HG03469 (cell line): ENCODE results near the gene CLPTM1.

Experiments used
- ATAC-seq: cut with Tn5 transposase; IDR thresholded peaks from one replicate; pipeline ENCODE4 v1.9.1; 2021; ENCODE audit warnings: mild to moderate bottlenecking, moderate library complexity, moderate number of reproducible peaks; ENCODE audit not compliant: unreplicated experiment

The CLPTM1 gene

GRCh38 chr19:45008552-45008951, 53.4 kb downstream of the CLPTM1 start:
- ATAC-seq: no peak

DNA sequence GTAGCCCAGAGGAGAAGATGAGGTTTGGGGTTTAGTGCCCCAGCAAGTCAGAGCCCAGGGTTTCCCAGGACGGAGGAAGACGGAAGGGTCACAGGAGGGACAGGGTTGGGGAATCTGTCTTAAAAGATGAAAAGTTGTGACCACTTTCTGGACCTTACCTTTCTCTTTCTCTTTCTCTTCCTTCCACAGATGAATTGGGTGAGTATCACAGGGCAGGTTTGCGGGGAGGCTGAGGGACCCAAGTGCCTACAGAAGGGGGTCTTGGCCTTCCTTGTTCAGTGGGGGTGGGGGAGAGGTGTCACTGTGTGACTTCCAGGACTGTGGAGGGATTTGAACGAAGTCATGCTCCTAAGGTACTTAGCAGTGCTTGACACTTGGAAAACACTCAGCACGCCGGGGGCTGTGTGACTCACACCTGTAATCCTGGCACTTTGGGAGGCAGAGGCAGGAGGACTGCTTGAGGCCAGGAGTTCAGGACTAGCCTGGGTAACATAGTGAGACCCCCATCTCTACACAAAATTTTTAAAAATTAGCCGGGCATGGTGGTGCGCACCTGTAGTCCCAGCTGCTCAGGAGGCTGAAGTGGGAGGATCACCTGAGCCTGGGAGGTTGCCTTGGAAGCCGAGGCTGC, 54.6 kb downstream of the CLPTM1 start:
- no peak for ATAC-seq

DNA sequence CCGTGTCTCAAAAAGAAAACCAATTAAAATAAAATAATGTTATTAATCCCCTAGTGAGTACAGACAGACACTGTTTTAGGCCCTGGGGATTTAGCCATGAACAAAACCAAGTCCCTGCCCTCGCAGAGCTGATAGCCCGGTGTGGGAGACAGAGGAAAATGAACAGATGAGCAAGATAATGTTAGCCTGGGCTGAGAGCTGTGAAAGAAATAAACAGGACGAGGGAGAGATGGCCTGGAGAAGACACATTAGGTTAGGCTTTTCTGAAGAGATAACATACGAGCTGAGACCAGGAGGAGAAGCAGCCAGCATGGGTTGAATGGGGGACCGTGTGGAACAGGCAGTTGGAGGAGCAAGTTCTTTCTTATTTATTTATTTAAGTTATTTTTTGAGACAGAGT, 55.1 kb downstream of the CLPTM1 start:
- no peak for ATAC-seq

DNA sequence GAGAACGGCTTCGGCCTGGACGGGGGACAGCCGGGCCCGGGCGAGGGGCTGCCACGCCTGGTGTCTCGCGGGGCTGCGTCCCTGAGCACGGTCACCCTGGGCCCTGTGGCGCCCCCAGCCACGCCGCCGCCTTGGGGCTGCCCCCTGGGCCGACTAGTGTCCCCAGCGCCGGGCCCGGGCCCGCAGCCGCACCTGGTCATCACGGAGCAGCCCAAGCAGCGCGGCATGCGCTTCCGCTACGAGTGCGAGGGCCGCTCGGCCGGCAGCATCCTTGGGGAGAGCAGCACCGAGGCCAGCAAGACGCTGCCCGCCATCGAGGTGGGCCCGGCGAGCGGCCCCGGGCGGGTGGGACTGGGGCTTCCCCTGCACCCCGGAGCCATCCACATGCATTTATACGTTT, 56.8 kb downstream of the CLPTM1 start:
- ATAC-seq: no peak

GRCh38 chr19:45016388-45017314, 61.5 kb downstream of the CLPTM1 start:
- ATAC-seq: peak; percentile 45

GRCh38 chr19:45019187-45019586, 64.0 kb downstream of the CLPTM1 start:
- ATAC-seq: no peak

GRCh38 chr19:45020071-45020470, 64.9 kb downstream of the CLPTM1 start:
- ATAC-seq: no peak

DNA sequence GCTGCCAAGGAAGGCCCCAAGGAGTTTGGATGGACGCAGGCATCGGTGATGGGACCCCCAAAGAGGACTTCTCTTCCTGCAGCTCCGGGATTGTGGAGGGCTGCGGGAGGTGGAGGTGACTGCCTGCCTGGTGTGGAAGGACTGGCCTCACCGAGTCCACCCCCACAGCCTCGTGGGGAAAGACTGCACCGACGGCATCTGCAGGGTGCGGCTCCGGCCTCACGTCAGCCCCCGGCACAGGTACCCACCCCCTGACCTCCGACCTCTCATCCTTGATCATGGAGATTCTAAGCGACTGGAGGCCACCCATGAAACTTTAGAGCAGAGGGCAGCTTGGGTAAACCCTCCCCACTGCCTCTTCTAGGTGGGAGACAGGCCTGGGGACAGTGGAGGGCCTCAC, 66.8 kb downstream of the CLPTM1 start:
- ATAC-seq: no peak

GRCh38 chr19:45023048-45023447, 67.9 kb downstream of the CLPTM1 start:
- no peak for ATAC-seq

DNA sequence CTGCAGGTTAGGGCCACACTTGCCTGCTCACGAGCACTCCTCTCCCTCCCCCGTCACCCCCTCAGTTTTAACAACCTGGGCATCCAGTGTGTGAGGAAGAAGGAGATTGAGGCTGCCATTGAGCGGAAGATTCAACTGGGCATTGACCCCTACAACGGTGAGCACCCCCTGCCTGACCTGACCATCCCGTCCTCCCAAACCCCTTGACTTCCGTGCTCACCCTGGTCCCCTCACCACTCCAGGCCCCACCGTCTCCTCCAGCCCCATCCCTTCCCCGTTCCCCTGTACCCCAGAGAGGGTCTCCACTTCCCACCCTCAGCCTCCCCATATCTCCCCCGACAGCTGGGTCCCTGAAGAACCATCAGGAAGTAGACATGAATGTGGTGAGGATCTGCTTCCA, 70.1 kb downstream of the CLPTM1 start:
- ATAC-seq: no peak

GRCh38 chr19:45027371-45027770, 72.2 kb downstream of the CLPTM1 start:
- no peak for ATAC-seq

- ATAC-seq: no peak
Measured at GRCh38 chr19:45030825-45031224, 75.6 kb downstream of the CLPTM1 start.

GRCh38 chr19:45032421-45032820, 77.2 kb downstream of the CLPTM1 start:
- ATAC-seq: no peak

GRCh38 chr19:45035755-45036154, 80.6 kb downstream of the CLPTM1 start:
- ATAC-seq: no peak

DNA sequence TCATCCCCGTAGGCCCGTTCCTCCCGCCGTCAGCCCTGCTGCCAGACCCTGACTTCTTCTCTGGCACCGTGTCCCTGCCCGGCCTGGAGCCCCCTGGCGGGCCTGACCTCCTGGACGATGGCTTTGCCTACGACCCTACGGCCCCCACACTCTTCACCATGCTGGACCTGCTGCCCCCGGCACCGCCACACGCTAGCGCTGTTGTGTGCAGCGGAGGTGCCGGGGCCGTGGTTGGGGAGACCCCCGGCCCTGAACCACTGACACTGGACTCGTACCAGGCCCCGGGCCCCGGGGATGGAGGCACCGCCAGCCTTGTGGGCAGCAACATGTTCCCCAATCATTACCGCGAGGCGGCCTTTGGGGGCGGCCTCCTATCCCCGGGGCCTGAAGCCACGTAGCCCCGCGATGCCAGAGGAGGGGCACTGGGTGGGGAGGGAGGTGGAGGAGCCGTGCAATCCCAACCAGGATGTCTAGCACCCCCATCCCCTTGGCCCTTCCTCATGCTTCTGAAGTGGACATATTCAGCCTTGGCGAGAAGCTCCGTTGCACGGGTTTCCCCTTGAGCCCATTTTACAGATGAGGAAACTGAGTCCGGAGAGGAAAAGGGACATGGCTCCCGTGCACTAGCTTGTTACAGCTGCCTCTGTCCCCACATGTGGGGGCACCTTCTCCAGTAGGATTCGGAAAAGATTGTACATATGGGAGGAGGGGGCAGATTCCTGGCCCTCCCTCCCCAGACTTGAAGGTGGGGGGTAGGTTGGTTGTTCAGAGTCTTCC, 82.4 kb downstream of the CLPTM1 start:
- no peak for ATAC-seq

- peak; percentile 48 for ATAC-seq
Measured at GRCh38 chr19:45038931-45039893, 84.0 kb downstream of the CLPTM1 start, which contains the start of gene CLASRP. Gene CLASRP (plus strand): TSS chr19:45039045. CDS start chr19:45040213, 1,168 bp downstream.

DNA sequence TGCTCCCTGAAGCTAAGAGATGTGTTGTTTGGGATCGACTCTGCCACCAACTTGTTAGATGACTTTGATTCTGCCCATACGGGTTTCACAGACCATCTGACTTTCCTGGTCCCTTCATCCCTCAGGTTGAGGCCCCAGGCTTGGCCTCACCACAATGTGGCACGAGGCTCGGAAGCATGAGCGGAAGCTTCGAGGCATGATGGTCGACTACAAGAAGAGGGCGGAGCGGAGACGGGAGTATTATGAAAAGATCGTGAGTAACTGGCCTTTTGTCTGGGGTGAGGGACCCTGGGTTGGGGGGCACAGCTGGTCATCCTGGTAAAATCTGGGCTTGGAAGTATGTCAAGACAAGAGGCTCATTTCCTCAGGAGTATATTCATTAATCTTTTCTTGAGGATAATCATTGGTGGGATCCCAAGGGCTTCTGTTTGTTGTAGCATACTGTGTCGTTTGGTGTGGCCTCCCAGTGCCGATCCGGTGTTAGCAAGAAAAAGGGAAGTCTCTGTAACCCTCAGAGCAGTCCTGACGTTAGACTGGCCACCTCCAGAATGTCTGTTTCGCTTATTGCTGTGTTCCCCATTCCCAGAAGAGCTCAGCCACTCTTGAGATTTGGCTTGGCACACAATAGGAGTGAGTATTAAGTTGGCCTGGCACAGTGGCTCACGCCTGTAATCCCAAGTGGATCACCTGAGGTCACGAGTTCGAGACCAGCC, 85.0 kb downstream of the CLPTM1 start:
- ATAC-seq: no peak

DNA sequence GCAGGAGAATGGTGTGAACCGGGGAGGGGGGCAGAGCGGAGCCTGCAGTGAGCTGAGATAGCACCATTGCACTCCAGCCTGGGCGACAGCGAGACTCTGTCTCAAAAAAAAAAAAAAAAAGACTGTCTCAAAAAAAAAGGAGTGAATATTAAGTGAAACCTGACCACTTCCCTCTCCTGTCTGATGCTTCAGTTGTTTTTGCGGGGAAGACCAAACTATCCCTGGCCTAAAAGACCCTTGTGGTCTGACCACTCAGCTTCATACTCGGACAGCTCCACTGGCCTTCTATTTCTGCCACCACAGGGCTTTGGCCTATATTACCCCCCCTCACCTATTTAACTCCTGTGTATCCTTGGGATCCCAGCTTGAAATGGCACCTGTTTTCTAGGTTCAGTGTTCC, 85.9 kb downstream of the CLPTM1 start:
- no peak for ATAC-seq
